NCI-H1417 treated with DMSO at 0.1 percent for 48 hours (cell line): Measurements from ENCODE around the gene AGK.
A peak's percentile ranks its signal among the peaks of the same experiment; 100 is the strongest.
"Not testable (repeated sequence)": the region's sequence is repeated elsewhere in the genome, so short reads cannot be mapped to it uniquely, and the experiment has no call there.

Source experiments
- DNase-seq: peaks from one replicate; lab custom pipeline; 2025; lab: John Stamatoyannopoulos, UW

Gene AGK

GRCh38 chr7:141587304-141587703 lies 36.1 kb downstream of the AGK start:
- DNase-seq: no peak

GRCh38 chr7:141588912-141589311 lies 37.7 kb downstream of the AGK start:
- no peak for DNase-seq

- no peak for DNase-seq
These were observed 38.9 kb downstream of the AGK start for GRCh38 chr7:141590071-141590470.

GRCh38 chr7:141590666-141591065 lies 39.5 kb downstream of the AGK start:
- DNase-seq: no peak

- no peak for DNase-seq
These were observed 41.9 kb downstream of the AGK start for GRCh38 chr7:141593134-141593533.

GRCh38 chr7:141597966-141598365 lies 46.8 kb downstream of the AGK start:
- DNase-seq: no peak

GRCh38 chr7:141598408-141598807 lies 47.2 kb downstream of the AGK start:
- DNase-seq: no peak

- no peak for DNase-seq
These were observed 49.2 kb downstream of the AGK start for GRCh38 chr7:141600168-141601006.

- no peak for DNase-seq
These were observed 58.4 kb downstream of the AGK start for GRCh38 chr7:141609576-141609975.

- DNase-seq: no peak
These were observed 59.5 kb downstream of the AGK start for GRCh38 chr7:141610671-141611070.

GRCh38 chr7:141612861-141613260 lies 61.7 kb downstream of the AGK start:
- DNase-seq: no peak

- DNase-seq: no peak
These were observed 66.1 kb downstream of the AGK start for GRCh38 chr7:141617280-141617679.

GRCh38 chr7:141619745-141620144 lies 68.5 kb downstream of the AGK start:
- no peak for DNase-seq

- DNase-seq: no peak
These were observed 73.6 kb downstream of the AGK start for GRCh38 chr7:141624763-141625162.

GRCh38 chr7:141630621-141631020 lies 79.4 kb downstream of the AGK start:
- DNase-seq: peak; percentile 19

- no peak for DNase-seq
These were observed 80.3 kb downstream of the AGK start for GRCh38 chr7:141631525-141631924.

- DNase-seq: no peak
These were observed 82.9 kb downstream of the AGK start for GRCh38 chr7:141634065-141634464.

GRCh38 chr7:141636053-141636452 lies 84.8 kb downstream of the AGK start:
- no peak for DNase-seq

- DNase-seq: no peak
These were observed 89.1 kb downstream of the AGK start for GRCh38 chr7:141640239-141640840.

GRCh38 chr7:141641876-141642275 lies 90.7 kb downstream of the AGK start:
- no peak for DNase-seq

GRCh38 chr7:141645188-141645587 lies 94.0 kb downstream of the AGK start:
- DNase-seq: no peak

GRCh38 chr7:141646826-141647480 lies 95.7 kb downstream of the AGK start:
- no peak for DNase-seq

- not testable (repeated sequence) for DNase-seq
These were observed 96.5 kb downstream of the AGK start for GRCh38 chr7:141647701-141648100.
